GM18499 (cell line): ENCODE measurements around the gene FBXO48.
A peak's percentile ranks its signal among the peaks of the same experiment; 100 is the strongest.
"Not testable (repeated sequence)": the region's sequence is repeated elsewhere in the genome, so short reads cannot be mapped to it uniquely, and the experiment has no call there.

Source experiments
- ATAC-seq: cut with Tn5 transposase; IDR thresholded peaks from one replicate; pipeline ENCODE4 v1.9.1; 2021; ENCODE audit warnings: moderate number of reproducible peaks; ENCODE audit not compliant: insufficient read depth, unreplicated experiment

FBXO48 gene

GRCh38 chr2:68467077-68467960 is at the start of gene FBXO48, which contains the start of gene APLF:
Gene FBXO48, minus strand, starts transcription at chr2:68467294. Its CDS starts 2,149 bp downstream, at chr2:68465145.
Gene APLF, plus strand, starts transcription at chr2:68467585. Its CDS starts 147 bp downstream, at chr2:68467732.
- ATAC-seq, result peak; percentile 90

- ATAC-seq, result no peak
Measured at GRCh38 chr2:68516051-68516955, 49.2 kb upstream of the FBXO48 start.

GRCh38 chr2:68514316-68514929 is 47.3 kb upstream of the FBXO48 start:
- ATAC-seq, result no peak

GRCh38 chr2:68512966-68513365 is 45.9 kb upstream of the FBXO48 start:
- ATAC-seq, result no peak

- no peak for ATAC-seq
Measured at GRCh38 chr2:68512326-68512725, 45.2 kb upstream of the FBXO48 start.

- ATAC-seq, result no peak
Measured at GRCh38 chr2:68506170-68506569, 39.1 kb upstream of the FBXO48 start.

GRCh38 chr2:68505603-68506159 is 38.6 kb upstream of the FBXO48 start:
- no peak for ATAC-seq

- ATAC-seq, result no peak
Measured at GRCh38 chr2:68501768-68502167, 34.7 kb upstream of the FBXO48 start.

- ATAC-seq, result no peak
Measured at GRCh38 chr2:68500649-68501048, 33.6 kb upstream of the FBXO48 start.

- ATAC-seq, result no peak
Measured at GRCh38 chr2:68499133-68499532, 32.0 kb upstream of the FBXO48 start.

- ATAC-seq, result no peak
Measured at GRCh38 chr2:68491582-68491981, 24.5 kb upstream of the FBXO48 start.

- no peak for ATAC-seq
Measured at GRCh38 chr2:68489282-68489681, 22.2 kb upstream of the FBXO48 start.

- ATAC-seq, result not testable (repeated sequence)
Measured at GRCh38 chr2:68488605-68489004, 21.5 kb upstream of the FBXO48 start.

GRCh38 chr2:68487773-68488355 is 20.8 kb upstream of the FBXO48 start:
- ATAC-seq, result no peak

GRCh38 chr2:68483011-68483410 is 15.9 kb upstream of the FBXO48 start:
- no peak for ATAC-seq

GRCh38 chr2:68482296-68482820 is 15.3 kb upstream of the FBXO48 start:
- no peak for ATAC-seq

GRCh38 chr2:68478688-68479087 is 11.6 kb upstream of the FBXO48 start:
- no peak for ATAC-seq

- no peak for ATAC-seq
Measured at GRCh38 chr2:68476454-68476853, 9.4 kb upstream of the FBXO48 start.

- no peak for ATAC-seq
Measured at GRCh38 chr2:68475576-68475975, 8.5 kb upstream of the FBXO48 start.

- ATAC-seq, result no peak
Measured at GRCh38 chr2:68475110-68475509, 8.0 kb upstream of the FBXO48 start.
